ENCODE measurements around the gene CA10. TPM values are rescaled to one million over a fixed set of nuclear protein-coding genes. Genes with fewer than 3 reads are reported as not detected.

The CA10 gene
- total RNA-seq, 1 donor = not detected

DNA sequence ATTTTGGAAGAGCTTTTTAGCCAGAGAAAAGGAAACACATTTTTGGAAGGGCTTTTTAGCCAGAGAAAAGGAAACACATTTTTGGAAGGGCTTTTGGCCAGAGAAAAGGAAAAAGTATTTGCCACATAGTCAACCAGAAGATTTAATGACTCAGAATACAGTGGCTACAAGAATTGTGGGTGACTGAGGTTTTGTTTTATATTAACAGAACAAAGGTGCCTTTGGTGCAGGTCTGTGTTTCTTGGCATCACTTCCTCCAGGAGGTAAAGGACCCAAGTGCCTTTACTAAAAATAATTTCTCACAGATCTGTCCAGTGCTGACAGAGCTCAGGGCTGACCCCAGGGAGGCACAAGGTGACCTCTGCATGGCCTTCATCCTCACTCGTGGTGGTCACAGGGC lies 363.1 kb downstream of the CA10 start:
- H3K79me2 ChIP-seq (ENCODE audit: insufficient read depth, low read length) = no peaks in the 10 kb centered on the region
- no peak for DNase-seq (ENCODE audit: insufficient read length, low spot score, missing footprints)

GRCh38 chr17:51794466-51794865 lies 364.0 kb downstream of the CA10 start:
- H3K4me1 ChIP-seq (ENCODE audit: insufficient read depth, low read length) = no peaks in the 10 kb centered on the region

More for the DNA sequence above, 363.1 kb downstream of the CA10 start:
- no peak for TF ChIP-seq CTCF (IDR thresholded peaks at IDR 0.05; ENCODE audit: extremely low read depth, low read depth, low read length)
- H3K36me3 ChIP-seq (ENCODE audit: insufficient read depth, low read length) = no peaks in the 10 kb centered on the region
- no peak overlapping the region for H3K4me3 ChIP-seq (ENCODE audit: insufficient read depth, low read length)
- no peaks in the 10 kb centered on the region for H3K4me1 ChIP-seq (ENCODE audit: insufficient read depth, low read length)
- peaks cover 2% of the 10 kb centered on the region for H3K9me3 ChIP-seq (ENCODE audit: low read depth, low read length)
- no peaks in the 10 kb centered on the region for H3K27me3 ChIP-seq (ENCODE audit: insufficient read depth, low read length)
- H2AFZ ChIP-seq (ENCODE audit: low read length) = no peak overlapping the region
- H3K4me2 ChIP-seq (ENCODE audit: insufficient read depth, low read length) = no peak overlapping the region
- H4K20me1 ChIP-seq (ENCODE audit: insufficient read depth, low read length) = no peaks in the 10 kb centered on the region
- no peak overlapping the region for H3K27ac ChIP-seq (ENCODE audit: low read depth, low read length)

GRCh38 chr17:51793686-51794085 lies 364.8 kb downstream of the CA10 start:
- H3K79me2 ChIP-seq (ENCODE audit: insufficient read depth, low read length) = no peaks in the 10 kb centered on the region
- H3K27ac ChIP-seq (ENCODE audit: low read depth, low read length) = no peak overlapping the region
- peaks cover 2% of the 10 kb centered on the region for H3K9me3 ChIP-seq (ENCODE audit: low read depth, low read length)
- no peaks in the 10 kb centered on the region for H3K4me1 ChIP-seq (ENCODE audit: insufficient read depth, low read length)
- no peak overlapping the region for H3K4me2 ChIP-seq (ENCODE audit: insufficient read depth, low read length)
- TF ChIP-seq CTCF (IDR thresholded peaks at IDR 0.05; ENCODE audit: extremely low read depth, low read depth, low read length) = no peak
- no peak overlapping the region for H2AFZ ChIP-seq (ENCODE audit: low read length)
- no peaks in the 10 kb centered on the region for H3K27me3 ChIP-seq (ENCODE audit: insufficient read depth, low read length)
- DNase-seq (ENCODE audit: insufficient read length, low spot score, missing footprints) = no peak
- H3K4me3 ChIP-seq (ENCODE audit: insufficient read depth, low read length) = no peak overlapping the region
- H3K36me3 ChIP-seq (ENCODE audit: insufficient read depth, low read length) = no peaks in the 10 kb centered on the region
- H4K20me1 ChIP-seq (ENCODE audit: insufficient read depth, low read length) = no peaks in the 10 kb centered on the region

More at GRCh38 chr17:51794466-51794865, 364.0 kb downstream of the CA10 start:
- Histone ChIP-seq H2AFZ (ENCODE audit: low read length) (no peak overlapping the region), H3K9me3 (ENCODE audit: low read depth, low read length) (peaks cover 2% of the 10 kb centered on the region), H3K27ac (ENCODE audit: low read depth, low read length) (no peak overlapping the region), H3K4me2 (ENCODE audit: insufficient read depth, low read length) (no peak overlapping the region), H3K79me2 (ENCODE audit: insufficient read depth, low read length) (no peaks in the 10 kb centered on the region), H3K27me3 (ENCODE audit: insufficient read depth, low read length) (no peaks in the 10 kb centered on the region), H3K4me3 (ENCODE audit: insufficient read depth, low read length) (no peak overlapping the region), H4K20me1 (ENCODE audit: insufficient read depth, low read length) (no peaks in the 10 kb centered on the region), H3K36me3 (ENCODE audit: insufficient read depth, low read length) (no peaks in the 10 kb centered on the region)
- no peak for DNase-seq (ENCODE audit: insufficient read length, low spot score, missing footprints)
- TF ChIP-seq CTCF (IDR thresholded peaks at IDR 0.05; ENCODE audit: extremely low read depth, low read depth, low read length) = no peak

GRCh38 chr17:51778842-51779241 lies 379.7 kb downstream of the CA10 start:
- no peak overlapping the region for H3K4me3 ChIP-seq (ENCODE audit: insufficient read depth, low read length)
- no peaks in the 10 kb centered on the region for H3K9me3 ChIP-seq (ENCODE audit: low read depth, low read length)
- H3K27me3 ChIP-seq (ENCODE audit: insufficient read depth, low read length) = no peaks in the 10 kb centered on the region
- H3K4me2 ChIP-seq (ENCODE audit: insufficient read depth, low read length) = no peak overlapping the region
- no peak overlapping the region for H3K27ac ChIP-seq (ENCODE audit: low read depth, low read length)
- DNase-seq (ENCODE audit: insufficient read length, low spot score, missing footprints) = no peak
- no peak for TF ChIP-seq CTCF (IDR thresholded peaks at IDR 0.05; ENCODE audit: extremely low read depth, low read depth, low read length)
- H3K4me1 ChIP-seq (ENCODE audit: insufficient read depth, low read length) = no peaks in the 10 kb centered on the region
- no peaks in the 10 kb centered on the region for H4K20me1 ChIP-seq (ENCODE audit: insufficient read depth, low read length)
- H2AFZ ChIP-seq (ENCODE audit: low read length) = no peak overlapping the region
- H3K36me3 ChIP-seq (ENCODE audit: insufficient read depth, low read length) = no peaks in the 10 kb centered on the region
- H3K79me2 ChIP-seq (ENCODE audit: insufficient read depth, low read length) = no peaks in the 10 kb centered on the region
